RWPE1 (cell line): ENCODE measurements around the gene XG.
"Not testable (repeated sequence)": the region's sequence is repeated elsewhere in the genome, so short reads cannot be mapped to it uniquely, and the experiment has no call there.

Experiments
- CTCF ChIA-PET: fragments of 350-600 bp; sonication (Branson Sonifier 250); formaldehyde crosslinking; extraction: SDS; loops from one replicate; lab custom pipeline; 2021; lab: Yijun Ruan, JAX
- POLR2A ChIA-PET: fragments of 400-600 bp; formaldehyde crosslinking; extraction: SDS; loops from one replicate; lab custom pipeline; 2020; ENCODE audit warnings: antibody characterized with exemption; ENCODE audit not compliant: low non-redundant PET; lab: Yijun Ruan, JAX
- DNase-seq: peaks from one replicate; pipeline ENCODE4 v3.0.0; 2012; ENCODE audit warnings: low spot score
- H3K27ac ChIP-seq: fragments of 450-650 bp; 2 replicates; pipeline ENCODE4 v1.5.1; 2017
- TF ChIP-seq, protein P1 (sequence below): fragments of 450-650 bp; conservative IDR thresholded peaks from 2 replicates; pipeline ENCODE4 v1.5.1; 2017; ENCODE audit warnings: low read depth, mild to moderate bottlenecking

Gene XG

DNA sequence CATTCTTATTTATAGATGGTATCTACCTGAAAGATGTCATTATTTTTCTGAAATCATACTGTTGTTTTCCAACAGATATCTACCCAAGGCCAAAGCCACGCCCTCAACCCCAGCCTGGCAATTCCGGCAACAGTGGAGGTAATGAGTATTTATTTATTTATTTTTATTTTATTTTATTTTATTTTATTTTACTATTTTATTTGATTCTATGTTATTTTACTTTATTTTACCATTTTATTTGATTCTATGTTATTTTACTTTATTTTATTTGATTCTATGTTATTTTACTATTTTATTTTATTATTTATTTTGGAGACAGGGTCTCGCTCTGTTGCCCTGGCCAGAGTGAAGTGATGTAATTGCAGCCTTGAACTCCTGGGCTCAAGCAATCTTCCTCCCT is 37.7 kb downstream of the XG start:
- no peak for DNase-seq
- no peak overlapping the region for H3K27ac ChIP-seq
- ChIA-PET POLR2A (no interaction called here), CTCF (no interaction called here)
- TF ChIP-seq, protein P1, sequence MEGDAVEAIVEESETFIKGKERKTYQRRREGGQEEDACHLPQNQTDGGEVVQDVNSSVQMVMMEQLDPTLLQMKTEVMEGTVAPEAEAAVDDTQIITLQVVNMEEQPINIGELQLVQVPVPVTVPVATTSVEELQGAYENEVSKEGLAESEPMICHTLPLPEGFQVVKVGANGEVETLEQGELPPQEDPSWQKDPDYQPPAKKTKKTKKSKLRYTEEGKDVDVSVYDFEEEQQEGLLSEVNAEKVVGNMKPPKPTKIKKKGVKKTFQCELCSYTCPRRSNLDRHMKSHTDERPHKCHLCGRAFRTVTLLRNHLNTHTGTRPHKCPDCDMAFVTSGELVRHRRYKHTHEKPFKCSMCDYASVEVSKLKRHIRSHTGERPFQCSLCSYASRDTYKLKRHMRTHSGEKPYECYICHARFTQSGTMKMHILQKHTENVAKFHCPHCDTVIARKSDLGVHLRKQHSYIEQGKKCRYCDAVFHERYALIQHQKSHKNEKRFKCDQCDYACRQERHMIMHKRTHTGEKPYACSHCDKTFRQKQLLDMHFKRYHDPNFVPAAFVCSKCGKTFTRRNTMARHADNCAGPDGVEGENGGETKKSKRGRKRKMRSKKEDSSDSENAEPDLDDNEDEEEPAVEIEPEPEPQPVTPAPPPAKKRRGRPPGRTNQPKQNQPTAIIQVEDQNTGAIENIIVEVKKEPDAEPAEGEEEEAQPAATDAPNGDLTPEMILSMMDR = no peak

- POLR2A ChIA-PET = no interaction called here
- no peak for DNase-seq
- CTCF ChIA-PET = no interaction called here
- no peak overlapping the region for H3K27ac ChIP-seq
- TF ChIP-seq, protein P1 = no peak
Measured at GRCh38 chrX:2793752-2794151, 41.9 kb downstream of the XG start.

- TF ChIP-seq, protein P1 = no peak
- DNase-seq = no peak
- ChIA-PET POLR2A (no interaction called here), CTCF (no interaction called here)
- no peak overlapping the region for H3K27ac ChIP-seq
Measured at GRCh38 chrX:2794336-2794735, 42.5 kb downstream of the XG start.

GRCh38 chrX:2796808-2797207 is 45.0 kb downstream of the XG start:
- POLR2A ChIA-PET = not testable (repeated sequence)

DNA sequence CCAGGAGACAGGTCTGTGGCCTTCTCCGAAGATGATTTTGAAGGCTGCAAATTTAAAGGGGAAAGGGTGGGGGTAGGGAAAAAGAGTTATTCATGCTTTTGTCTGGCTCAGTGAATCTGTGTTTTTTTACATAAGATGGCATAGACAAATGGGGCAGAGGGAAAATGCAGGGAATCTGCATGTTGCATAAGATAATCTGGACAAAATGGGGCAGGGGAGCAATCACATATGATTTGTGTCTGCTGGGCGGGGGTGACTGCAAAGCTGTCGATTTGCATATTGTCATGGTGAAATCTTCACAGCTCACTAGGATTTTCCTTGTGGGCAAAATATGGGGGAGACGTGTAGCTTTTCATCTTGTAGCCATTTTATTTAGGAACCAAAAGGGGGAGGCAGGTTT is 47.5 kb downstream of the XG start:
- TF ChIP-seq, protein P1 = no peak
- no peak overlapping the region for H3K27ac ChIP-seq
- no peak for DNase-seq
- POLR2A ChIA-PET = no interaction called here
- CTCF ChIA-PET = no interaction called here

More at GRCh38 chrX:2796808-2797207, 45.0 kb downstream of the XG start:
- DNase-seq, CTCF ChIA-PET, H3K27ac ChIP-seq: not testable (repeated sequence)

- POLR2A ChIA-PET, CTCF ChIA-PET: not testable (repeated sequence)
Measured at GRCh38 chrX:2799980-2800379, 48.1 kb downstream of the XG start.

DNA sequence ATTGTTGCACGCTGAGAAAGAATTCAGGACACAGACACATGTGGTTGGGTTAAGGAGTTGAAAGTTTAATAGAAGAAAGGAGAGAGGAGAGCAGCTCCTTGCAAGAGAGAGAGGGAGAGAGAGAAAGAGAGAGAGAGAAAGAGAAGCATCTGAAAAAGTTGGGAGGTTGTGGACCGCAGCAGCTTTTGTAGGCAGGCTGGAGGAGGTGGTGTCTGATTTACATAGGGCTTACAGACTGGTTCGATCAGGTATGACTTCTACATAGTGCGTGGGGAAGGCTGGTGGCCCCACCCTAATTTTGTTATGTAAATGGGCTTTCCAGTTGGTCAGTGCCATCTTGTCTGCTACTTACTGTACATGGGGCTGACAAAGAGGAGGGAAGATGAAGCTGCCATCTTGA is 49.4 kb downstream of the XG start:
- ChIA-PET CTCF (no interaction called here), POLR2A (no interaction called here)
- no peak for DNase-seq
- TF ChIP-seq, protein P1 = no peak
- no peak overlapping the region for H3K27ac ChIP-seq

More at GRCh38 chrX:2799980-2800379, 48.1 kb downstream of the XG start:
- DNase-seq, H3K27ac ChIP-seq: not testable (repeated sequence)

- POLR2A ChIA-PET, CTCF ChIA-PET, H3K27ac ChIP-seq, DNase-seq: not testable (repeated sequence)
Measured at GRCh38 chrX:2802376-2803090, 50.7 kb downstream of the XG start.

GRCh38 chrX:2803486-2803885 is 51.6 kb downstream of the XG start:
- POLR2A ChIA-PET, H3K27ac ChIP-seq, DNase-seq, CTCF ChIA-PET: not testable (repeated sequence)

DNA sequence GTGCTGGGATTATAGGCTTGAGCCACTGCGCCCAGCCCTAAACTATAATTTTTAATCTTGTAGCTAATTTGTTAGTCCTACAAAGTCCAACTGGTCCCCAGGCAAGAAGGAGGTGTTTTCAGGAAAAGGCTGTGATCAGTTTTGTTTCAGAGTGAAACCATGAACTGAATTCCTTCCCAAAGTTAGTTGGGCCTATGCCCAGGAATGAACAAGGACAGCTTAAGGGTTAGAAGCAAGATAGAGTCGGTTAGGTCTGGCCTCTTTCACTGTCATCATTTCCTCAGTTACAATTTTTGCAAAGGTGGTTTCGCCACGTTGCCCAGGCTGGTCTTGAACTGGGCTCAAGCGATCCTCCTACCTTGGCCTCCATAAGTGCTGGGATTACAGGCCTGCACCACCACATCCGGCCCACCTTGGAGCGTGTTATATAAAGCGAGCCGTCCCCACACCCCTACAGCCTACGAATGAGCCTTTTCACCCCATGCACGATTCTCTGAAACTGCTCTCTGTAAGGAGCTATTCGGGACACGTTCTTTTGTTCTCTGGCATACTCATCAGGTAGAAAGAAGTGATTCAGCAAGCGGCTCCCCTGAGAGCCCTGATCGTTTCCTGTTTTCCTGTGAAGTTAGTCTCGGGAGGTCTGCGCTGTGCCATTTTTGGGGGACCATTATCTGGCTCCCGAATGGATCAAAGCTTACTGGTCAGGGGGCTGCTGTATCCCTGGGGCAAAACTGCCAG is 52.4 kb downstream of the XG start:
- CTCF ChIA-PET, DNase-seq, H3K27ac ChIP-seq, POLR2A ChIA-PET: not testable (repeated sequence)

DNA sequence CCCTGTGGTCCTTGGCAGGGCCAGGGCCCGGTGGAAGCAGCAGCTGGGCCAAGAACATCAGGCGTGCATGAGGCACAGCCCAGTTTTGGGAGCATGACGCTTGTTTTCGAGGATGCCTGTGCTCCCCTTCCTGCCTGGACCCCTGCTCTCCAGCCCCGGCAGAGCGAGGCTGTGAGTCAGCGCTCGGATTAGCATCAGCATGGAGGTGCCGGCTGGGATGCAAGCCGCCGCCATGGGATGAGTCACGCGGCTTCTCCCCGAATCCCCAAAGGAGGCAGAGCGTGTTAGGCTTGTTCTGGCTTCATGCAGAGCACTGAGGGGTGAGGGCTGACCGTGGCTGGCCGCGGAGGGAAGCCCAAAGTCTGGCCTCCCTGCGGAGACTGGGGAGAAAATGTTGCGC is 53.0 kb downstream of the XG start:
- DNase-seq, POLR2A ChIA-PET, H3K27ac ChIP-seq, CTCF ChIA-PET: not testable (repeated sequence)
